ENCODE results near the gene DCC.

Gene DCC

GRCh38 chr18:52624702-52625101 lies 284.7 kb downstream of the DCC start:
- H3K27ac ChIP-seq (ENCODE audit: low read depth, low read length): no peak overlapping the region
- H4K20me1 ChIP-seq (ENCODE audit: control insufficient read depth, insufficient read depth, low read depth, low read length): no peaks in the 10 kb centered on the region
- H3K36me3 ChIP-seq (ENCODE audit: control insufficient read depth, low read length): no peaks in the 10 kb centered on the region
- no peaks in the 10 kb centered on the region for H3F3A ChIP-seq (ENCODE audit: control insufficient read depth, insufficient read depth)
- H3K4me2 ChIP-seq (ENCODE audit: low read length): no peak overlapping the region
- H3K4me3 ChIP-seq (ENCODE audit: low read length): no peak overlapping the region
- H3K79me2 ChIP-seq (ENCODE audit: control insufficient read depth, low read length): no peaks in the 10 kb centered on the region
- no peaks in the 10 kb centered on the region; the same call in 1 of the 2 replicates for H3K9me3 ChIP-seq (ENCODE audit: control insufficient read depth, insufficient read depth, low read length)
- TF ChIP-seq EZH2phosphoT487 (IDR thresholded peaks at IDR 0.05; ENCODE audit: borderline replicate concordance, low read length) (no peak), CTCF (IDR thresholded peaks at IDR 0.05; ENCODE audit: low read depth, low read length, poor library complexity, severe bottlenecking) (no peak)
- H3K9me2 ChIP-seq (replicated peaks; ENCODE audit: control insufficient read depth, low read length): no peaks in the 10 kb centered on the region
- H3K4me1 ChIP-seq (ENCODE audit: control insufficient read depth, low read length): no peaks in the 10 kb centered on the region
- no peaks in the 10 kb centered on the region for H3K27me3 ChIP-seq (ENCODE audit: control insufficient read depth, low read length)

- H3K4me2 ChIP-seq (ENCODE audit: low read length): no peak overlapping the region
- H3K4me1 ChIP-seq (ENCODE audit: control insufficient read depth, low read length): no peaks in the 10 kb centered on the region
- no peaks in the 10 kb centered on the region for H3K9me2 ChIP-seq (replicated peaks; ENCODE audit: control insufficient read depth, low read length)
- no peaks in the 10 kb centered on the region for H4K20me1 ChIP-seq (ENCODE audit: control insufficient read depth, insufficient read depth, low read depth, low read length)
- TF ChIP-seq CTCF (IDR thresholded peaks at IDR 0.05; ENCODE audit: low read depth, low read length, poor library complexity, severe bottlenecking) (no peak), EZH2phosphoT487 (IDR thresholded peaks at IDR 0.05; ENCODE audit: borderline replicate concordance, low read length) (no peak)
- H3K4me3 ChIP-seq (ENCODE audit: low read length): no peak overlapping the region
- no peaks in the 10 kb centered on the region for H3K36me3 ChIP-seq (ENCODE audit: control insufficient read depth, low read length)
- no peak overlapping the region for H3K27ac ChIP-seq (ENCODE audit: low read depth, low read length)
- no peaks in the 10 kb centered on the region for H3F3A ChIP-seq (ENCODE audit: control insufficient read depth, insufficient read depth)
- H3K27me3 ChIP-seq (ENCODE audit: control insufficient read depth, low read length): no peaks in the 10 kb centered on the region
- H3K79me2 ChIP-seq (ENCODE audit: control insufficient read depth, low read length): no peaks in the 10 kb centered on the region
- H3K9me3 ChIP-seq (ENCODE audit: control insufficient read depth, insufficient read depth, low read length): no peaks in the 10 kb centered on the region
Measured at GRCh38 chr18:52636536-52636935, 296.5 kb downstream of the DCC start.

GRCh38 chr18:52648201-52648600 lies 308.2 kb downstream of the DCC start:
- no peaks in the 10 kb centered on the region for H3K36me3 ChIP-seq (ENCODE audit: control insufficient read depth, low read length)
- no peak overlapping the region for H3K4me3 ChIP-seq (ENCODE audit: low read length)
- no peak for TF ChIP-seq EZH2phosphoT487 (IDR thresholded peaks at IDR 0.05; ENCODE audit: borderline replicate concordance, low read length)
- TF ChIP-seq CTCF (IDR thresholded peaks at IDR 0.05; ENCODE audit: low read depth, low read length, poor library complexity, severe bottlenecking): no peak
- H3K9me2 ChIP-seq (replicated peaks; ENCODE audit: control insufficient read depth, low read length): no peaks in the 10 kb centered on the region
- no peaks in the 10 kb centered on the region for H3K4me1 ChIP-seq (ENCODE audit: control insufficient read depth, low read length)
- H3K27ac ChIP-seq (ENCODE audit: low read depth, low read length): no peak overlapping the region
- no peaks in the 10 kb centered on the region for H3K27me3 ChIP-seq (ENCODE audit: control insufficient read depth, low read length)
- H3F3A ChIP-seq (ENCODE audit: control insufficient read depth, insufficient read depth): no peaks in the 10 kb centered on the region
- H4K20me1 ChIP-seq (ENCODE audit: control insufficient read depth, insufficient read depth, low read depth, low read length): no peaks in the 10 kb centered on the region
- H3K9me3 ChIP-seq (ENCODE audit: control insufficient read depth, insufficient read depth, low read length): no peaks in the 10 kb centered on the region
- H3K79me2 ChIP-seq (ENCODE audit: control insufficient read depth, low read length): no peaks in the 10 kb centered on the region
- no peak overlapping the region for H3K4me2 ChIP-seq (ENCODE audit: low read length)

- Histone ChIP-seq H3K9me2 (replicated peaks; ENCODE audit: control insufficient read depth, low read length) (no peaks in the 10 kb centered on the region), H3K79me2 (ENCODE audit: control insufficient read depth, low read length) (no peaks in the 10 kb centered on the region), H3K27me3 (ENCODE audit: control insufficient read depth, low read length) (no peaks in the 10 kb centered on the region), H3K9me3 (ENCODE audit: control insufficient read depth, insufficient read depth, low read length) (no peaks in the 10 kb centered on the region), H3K27ac (ENCODE audit: low read depth, low read length) (no peak overlapping the region), H3K4me3 (ENCODE audit: low read length) (no peak overlapping the region), H3K4me2 (ENCODE audit: low read length) (no peak overlapping the region), H3F3A (ENCODE audit: control insufficient read depth, insufficient read depth) (no peaks in the 10 kb centered on the region), H3K4me1 (ENCODE audit: control insufficient read depth, low read length) (no peaks in the 10 kb centered on the region), H3K36me3 (ENCODE audit: control insufficient read depth, low read length) (no peaks in the 10 kb centered on the region), H4K20me1 (ENCODE audit: control insufficient read depth, insufficient read depth, low read depth, low read length) (no peaks in the 10 kb centered on the region)
- TF ChIP-seq EZH2phosphoT487 (IDR thresholded peaks at IDR 0.05; ENCODE audit: borderline replicate concordance, low read length) (no peak), CTCF (IDR thresholded peaks at IDR 0.05; ENCODE audit: low read depth, low read length, poor library complexity, severe bottlenecking) (no peak)
Measured at GRCh38 chr18:52652391-52652790, 312.4 kb downstream of the DCC start.
